Amniotic stem cell (primary cell): Measurements from ENCODE around the gene ADCY1.

Experiments used
- DNase-seq: peaks from one replicate; lab custom pipeline; 2025; lab: John Stamatoyannopoulos, UW

The ADCY1 gene

GRCh38 chr7:45594745-45595535 lies 20.8 kb downstream of the ADCY1 start:
- no peak for DNase-seq

- no peak for DNase-seq
These were observed 21.9 kb downstream of the ADCY1 start for GRCh38 chr7:45595809-45596664.

GRCh38 chr7:45596665-45597095 lies 22.5 kb downstream of the ADCY1 start:
- DNase-seq: no peak

- DNase-seq: no peak
These were observed 23.3 kb downstream of the ADCY1 start for GRCh38 chr7:45597286-45597984.

- no peak for DNase-seq
These were observed 24.8 kb downstream of the ADCY1 start for GRCh38 chr7:45598886-45599520.

- no peak for DNase-seq
These were observed 25.9 kb downstream of the ADCY1 start for GRCh38 chr7:45599851-45600706.

GRCh38 chr7:45601094-45601493 lies 26.9 kb downstream of the ADCY1 start:
- DNase-seq: no peak

GRCh38 chr7:45601816-45602540 lies 27.8 kb downstream of the ADCY1 start:
- DNase-seq: no peak

- DNase-seq: no peak
These were observed 31.9 kb downstream of the ADCY1 start for GRCh38 chr7:45606050-45606449.

- no peak for DNase-seq
These were observed 32.8 kb downstream of the ADCY1 start for GRCh38 chr7:45606931-45607330.

GRCh38 chr7:45609180-45609579 lies 35.0 kb downstream of the ADCY1 start:
- no peak for DNase-seq

- no peak for DNase-seq
These were observed 35.9 kb downstream of the ADCY1 start for GRCh38 chr7:45610019-45610418.

GRCh38 chr7:45610660-45611299 lies 36.6 kb downstream of the ADCY1 start:
- no peak for DNase-seq

- DNase-seq: no peak
These were observed 43.0 kb downstream of the ADCY1 start for GRCh38 chr7:45617166-45617565.

- no peak for DNase-seq
These were observed 47.9 kb downstream of the ADCY1 start for GRCh38 chr7:45622058-45622457.

- DNase-seq: no peak
These were observed 49.0 kb downstream of the ADCY1 start for GRCh38 chr7:45623157-45623556.

- no peak for DNase-seq
These were observed 49.7 kb downstream of the ADCY1 start for GRCh38 chr7:45623740-45624391.

- no peak for DNase-seq
These were observed 50.2 kb downstream of the ADCY1 start for GRCh38 chr7:45624392-45624760.

- DNase-seq: no peak
These were observed 50.9 kb downstream of the ADCY1 start for GRCh38 chr7:45625067-45625466.
